ENCODE data around the gene MLXIP. TPM values are rescaled to one million over a fixed set of nuclear protein-coding genes. Genes with fewer than 3 reads are reported as not detected.

MLXIP gene
- total RNA-seq, 1 experiment from 2014 or later: 46.3 TPM

DNA sequence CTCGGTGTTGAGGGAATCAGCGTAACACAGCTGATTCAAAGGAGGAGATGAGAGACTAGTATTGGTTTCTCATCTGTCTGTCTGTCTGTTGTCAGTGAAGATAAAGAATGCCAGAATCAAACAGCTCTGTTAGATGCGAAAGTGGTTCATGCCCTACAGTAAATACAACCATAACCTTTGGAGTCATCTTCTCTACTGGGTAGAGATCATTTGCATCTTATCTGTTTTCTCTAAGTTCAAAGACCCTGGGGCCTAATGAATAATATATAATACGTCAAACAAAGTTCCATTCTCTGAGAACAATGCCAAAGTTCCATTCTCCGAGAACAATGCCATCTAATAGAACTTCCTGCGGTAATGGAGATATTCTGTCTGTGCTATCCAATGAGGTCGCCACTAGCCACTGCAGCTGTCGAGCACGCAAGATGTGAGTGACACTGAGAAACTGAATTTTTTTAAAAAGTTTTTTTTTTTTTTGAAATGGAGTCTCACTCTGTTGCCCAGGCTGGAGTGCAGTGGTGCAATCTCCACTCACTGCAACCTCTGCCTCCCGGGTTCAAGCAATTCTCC, 88.9 kb downstream of the MLXIP start:
- H3K27me3 ChIP-seq (ENCODE audit: insufficient read depth, low read length): no peaks in the 10 kb centered on the region; the same call in 1 of the 2 replicates
- DNase-seq (ENCODE audit: low read depth, low spot score) (no peak), ATAC-seq (no peak)
- intact Hi-C loops (cut with micrococcal nuclease): no loop called here
- H3K27ac ChIP-seq (ENCODE audit: low read depth, low read length): no peak overlapping the region
- no peak overlapping the region for H3K4me3 ChIP-seq (replicated peaks in 1 of 2; ENCODE audit: low read depth in 1 of 2, low read length in 2 of 2)
- POLR2A ChIA-PET: no interaction called here
- H3K36me3 ChIP-seq (ENCODE audit: control insufficient read depth in 1 of 2, insufficient read depth in 2 of 2, low read length in 2 of 2): no peaks in the 10 kb centered on the region
- RAD21 ChIA-PET (ENCODE audit: low non-redundant PET in 1 of 2, low total read pairs in 2 of 2, uncharacterized antibody in 2 of 2, unreplicated experiment in 2 of 2): no interaction called here
- H2AFZ ChIP-seq (ENCODE audit: low read depth, low read length, poor library complexity, severe bottlenecking): no peak overlapping the region
- no TSS peak for BruUV-seq (replicated peaks)
- CTCF ChIA-PET: no interaction called here
- H3K9me3 ChIP-seq (ENCODE audit: control insufficient read depth in 1 of 2, insufficient read depth in 1 of 2, low read depth in 1 of 2, low read length in 2 of 2): no peaks in the 10 kb centered on the region
- no peaks in the 10 kb centered on the region for H3K9me2 ChIP-seq (ENCODE audit: insufficient read depth)
- H4K20me1 ChIP-seq (ENCODE audit: insufficient read depth): no peaks in the 10 kb centered on the region
- H3K79me2 ChIP-seq (ENCODE audit: insufficient read depth, low read length): no peaks in the 10 kb centered on the region
- H3K4me2 ChIP-seq (ENCODE audit: low read length): no peak overlapping the region
- no peak overlapping the region for H3K9ac ChIP-seq (ENCODE audit: low read length)
- no peaks in the 10 kb centered on the region for H3K4me1 ChIP-seq (ENCODE audit: control insufficient read depth in 1 of 2, insufficient read depth in 2 of 2, low read length in 2 of 2)
- TF ChIP-seq SRF (IDR thresholded peaks at IDR 0.05; ENCODE audit: low read depth) (no peak), SIN3A (IDR thresholded peaks at IDR 0.05; ENCODE audit: low read depth) (no peak), POLR2AphosphoS5 (IDR thresholded peaks at IDR 0.05; ENCODE audit: low read depth, low read length) (no peak), EZH2 (IDR thresholded peaks at IDR 0.05) (no peak), JUND (IDR thresholded peaks at IDR 0.05) (no peak), SP1 (IDR thresholded peaks at IDR 0.05; ENCODE audit: low read depth) (no peak)

DNA sequence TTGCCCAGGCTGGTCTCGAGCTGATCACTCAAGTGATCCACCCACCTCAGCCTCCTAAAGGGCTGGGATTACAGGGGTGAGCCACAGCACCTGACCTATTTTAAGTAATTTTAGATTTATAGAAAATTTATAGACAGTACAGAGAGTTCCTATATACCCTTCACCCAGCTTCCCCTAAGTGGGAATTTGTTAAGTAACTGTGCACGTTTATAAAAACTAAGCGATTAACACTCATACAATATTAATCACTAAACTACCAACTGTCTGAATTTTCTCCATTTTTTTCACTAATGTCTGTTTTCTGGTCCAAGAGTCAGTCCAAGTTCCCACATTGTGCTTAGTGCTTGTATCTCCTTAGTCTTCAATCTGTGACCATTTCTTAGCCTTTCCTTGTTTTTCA, 89.9 kb downstream of the MLXIP start:
- TF ChIP-seq YY1 (IDR thresholded peaks at IDR 0.05; ENCODE audit: extremely low read depth, insufficient replicate concordance, low read depth, low read length) (no peak), EZH2phosphoT487 (IDR thresholded peaks at IDR 0.05; ENCODE audit: borderline replicate concordance) (no peak), POLR2A (IDR thresholded peaks at IDR 0.05; ENCODE audit: borderline replicate concordance, extremely low read depth, insufficient read depth, insufficient read length) (no peak)
- TF ChIP-seq, protein P1, sequence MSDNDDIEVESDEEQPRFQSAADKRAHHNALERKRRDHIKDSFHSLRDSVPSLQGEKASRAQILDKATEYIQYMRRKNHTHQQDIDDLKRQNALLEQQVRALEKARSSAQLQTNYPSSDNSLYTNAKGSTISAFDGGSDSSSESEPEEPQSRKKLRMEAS (IDR thresholded peaks at IDR 0.05): no peak
- Histone ChIP-seq H3K79me2 (ENCODE audit: insufficient read depth, low read length) (no peaks in the 10 kb centered on the region), H3K4me3 (replicated peaks in 1 of 2; ENCODE audit: low read depth in 1 of 2, low read length in 2 of 2) (no peak overlapping the region), H3K9me3 (ENCODE audit: control insufficient read depth in 1 of 2, insufficient read depth in 1 of 2, low read depth in 1 of 2, low read length in 2 of 2) (no peaks in the 10 kb centered on the region), H3K4me1 (ENCODE audit: control insufficient read depth in 1 of 2, insufficient read depth in 2 of 2, low read length in 2 of 2) (no peaks in the 10 kb centered on the region), H3K27me3 (ENCODE audit: insufficient read depth, low read length) (no peaks in the 10 kb centered on the region; the same call in 1 of the 2 replicates), H3K27ac (ENCODE audit: low read depth, low read length) (no peak overlapping the region), H3K9ac (ENCODE audit: low read length) (no peak overlapping the region), H2AFZ (ENCODE audit: low read depth, low read length, poor library complexity, severe bottlenecking) (no peak overlapping the region), H4K20me1 (ENCODE audit: insufficient read depth) (no peaks in the 10 kb centered on the region), H3K36me3 (ENCODE audit: control insufficient read depth in 1 of 2, insufficient read depth in 2 of 2, low read length in 2 of 2) (no peaks in the 10 kb centered on the region), H3K4me2 (ENCODE audit: low read length) (no peak overlapping the region), H3K9me2 (ENCODE audit: insufficient read depth) (no peaks in the 10 kb centered on the region)
- intact Hi-C loops (cut with micrococcal nuclease): no loop called here
- RAD21 ChIA-PET (ENCODE audit: low non-redundant PET in 1 of 2, low total read pairs in 2 of 2, uncharacterized antibody in 2 of 2, unreplicated experiment in 2 of 2): no interaction called here
- no TSS peak for BruUV-seq (replicated peaks)
- POLR2A ChIA-PET: no interaction called here
- no peak for ATAC-seq
- no peak for DNase-seq (ENCODE audit: low read depth, low spot score)
- CTCF ChIA-PET: no interaction called here

All from HCT116 (cell line).